Keratinocyte (primary cell): ENCODE results near the gene SLC39A8. TPM values are rescaled to one million over a fixed set of nuclear protein-coding genes. Genes with fewer than 3 reads are reported as not detected.

ENCODE experiments used
- DNase-seq: peaks from one replicate; pipeline ENCODE4 v3.0.0-alpha.2; 2011; ENCODE audit warnings: low read depth, missing footprints, low spot score
- FAIRE-seq: peaks from 2 replicates; lab custom pipeline; 2011; peaks lifted over from hg19 to GRCh38; lab: Jason Lieb, UNC
- H2AFZ ChIP-seq: 2 replicates; pipeline ENCODE4 v1.6.0; 2012; ENCODE audit warnings: low read length, control low read depth, inconsistent platforms; ENCODE audit not compliant: control insufficient read depth
- H3K27ac ChIP-seq: 2 replicates; pipeline ENCODE4 v1.5.1; 2011; ENCODE audit warnings: low read length; ENCODE audit not compliant: control insufficient read depth, insufficient read depth
- H3K27me3 ChIP-seq: 3 replicates; pipeline ENCODE4 v1.6.0; 2011; ENCODE audit warnings: low read length; ENCODE audit not compliant: control insufficient read depth, insufficient read depth; ENCODE audit errors: extremely low read depth
- H3K36me3 ChIP-seq, 2 experiments: 2 replicates in 1 of 2; 3 replicates in 1 of 2; pipeline ENCODE4 v1.5.1; 2011; ENCODE audit warnings: low read length in 2 of 2, mild to moderate bottlenecking in 1 of 2; ENCODE audit not compliant: control insufficient read depth in 2 of 2, insufficient read depth in 2 of 2; ENCODE audit errors: extremely low read depth in 1 of 2
- H3K4me1 ChIP-seq: 3 replicates; pipeline ENCODE4 v1.5.1; 2011; ENCODE audit warnings: low read length; ENCODE audit not compliant: control insufficient read depth, insufficient read depth; ENCODE audit errors: extremely low read depth
- H3K4me2 ChIP-seq: 3 replicates; pipeline ENCODE4 v1.6.0; 2011; ENCODE audit warnings: low read depth, low read length; ENCODE audit not compliant: control insufficient read depth, insufficient read depth; ENCODE audit errors: extremely low read depth
- H3K4me3 ChIP-seq, 3 experiments: fragments of 200-600 bp in 1 of 3; sonication (generic) in 1 of 3; 2 replicates in 2 of 3; 3 replicates in 1 of 3; pipeline ENCODE4 v1.5.1; 2011 to 2016; ENCODE audit warnings: low read length in 3 of 3, mild to moderate bottlenecking in 3 of 3, control low read depth in 2 of 3, inconsistent platforms in 1 of 3, low read depth in 1 of 3, mixed read lengths in 1 of 3, mixed run types in 1 of 3, moderate library complexity in 1 of 3; ENCODE audit not compliant: control insufficient read depth in 2 of 3, insufficient read depth in 2 of 3; ENCODE audit errors: extremely low read depth in 1 of 3
- H3K79me2 ChIP-seq: 2 replicates; pipeline ENCODE4 v1.6.0; 2012; ENCODE audit warnings: low read length; ENCODE audit not compliant: control insufficient read depth, insufficient read depth
- H3K9ac ChIP-seq: 3 replicates; pipeline ENCODE4 v1.6.0; 2011; ENCODE audit warnings: low read length; ENCODE audit not compliant: control insufficient read depth, insufficient read depth; ENCODE audit errors: extremely low read depth
- H3K9me1 ChIP-seq: 3 replicates; pipeline ENCODE4 v1.6.0; 2011; ENCODE audit warnings: low read length; ENCODE audit not compliant: control insufficient read depth, insufficient read depth; ENCODE audit errors: extremely low read depth
- H3K9me3 ChIP-seq: 2 replicates; pipeline ENCODE4 v1.5.1; 2012; ENCODE audit warnings: low read depth, low read length; ENCODE audit not compliant: control insufficient read depth
- H4K20me1 ChIP-seq: 3 replicates; pipeline ENCODE4 v1.6.0; 2011; ENCODE audit warnings: low read length; ENCODE audit not compliant: control insufficient read depth, insufficient read depth; ENCODE audit errors: extremely low read depth
- CTCF ChIP-seq, 3 experiments: IDR thresholded peaks in 1 of 3; conservative IDR thresholded peaks in 1 of 3; optimal IDR thresholded peaks in 1 of 3; 2 replicates in 2 of 3; 3 replicates in 1 of 3; pipeline versions ENCODE3 to v1.5.1; 2011; ENCODE audit warnings: low read length in 3 of 3, mild to moderate bottlenecking in 3 of 3, moderate library complexity in 2 of 3, control low read depth in 1 of 3, inconsistent platforms in 1 of 3; ENCODE audit not compliant: insufficient read depth in 2 of 3; ENCODE audit errors: extremely low read depth in 1 of 3
- EZH2 ChIP-seq: IDR thresholded peaks from one replicate; pipeline ENCODE4 v1.6.1; 2012; ENCODE audit warnings: inconsistent platforms, mild to moderate bottlenecking, low read length, moderate library complexity
- dilution Hi-C: fragments of 300-500 bp; cut with MboI; formaldehyde crosslinking; loops from one replicate; pipeline ENCODE4 v1.7.0; 2020; ENCODE audit warnings: low sequenced_read_pairs; ENCODE audit not compliant: extremely low pct_ligation_motif_present
- polyA plus RNA-seq, 5 experiments: library from polyadenylated mRNA; depleted of rRNA in 3 of 5; stranded (reverse) in 3 of 5; stranded (forward) in 1 of 5; unstranded in 1 of 5; fragments of >200 nt; gene quantifications; 1 replicate in 1 of 5; 2 replicates in 3 of 5; 3 replicates in 1 of 5; pipeline versions ENCODE4 v1.2.1 to v1.2.3, GENCODE V29; 2011 to 2012; ENCODE audit warnings: missing spikeins in 2 of 5, low read depth in 1 of 5, low replicate concordance in 1 of 5

The SLC39A8 gene
- polyA plus RNA-seq, 1 donor (not counting 4 experiments of a cell fraction or from before 2014, with no cell fraction given), result 7.5 TPM

GRCh38 chr4:102259081-102259480 lies 86.2 kb downstream of the SLC39A8 start:
- dilution Hi-C loops, result no loop called here
- Histone ChIP-seq H3K4me3 (no peak overlapping the region), H4K20me1 (no peaks in the 10 kb centered on the region), H3K79me2 (no peaks in the 10 kb centered on the region), H3K9ac (no peak overlapping the region), H3K9me3 (no peaks in the 10 kb centered on the region), H2AFZ (no peak overlapping the region), H3K27ac (no peak overlapping the region), H3K4me2 (no peak overlapping the region), H3K4me1 (no peaks in the 10 kb centered on the region), H3K27me3 (no peaks in the 10 kb centered on the region), H3K36me3 (no peaks in the 10 kb centered on the region), H3K9me1 (no peaks in the 10 kb centered on the region)
- TF ChIP-seq CTCF (optimal IDR thresholded peaks at IDR 0.05 in 1 of 3, IDR thresholded peaks at IDR 0.05 in 1 of 3, conservative IDR thresholded peaks at IDR 0.05 in 1 of 3; ENCODE audit: extremely low read depth in 1 of 3, insufficient read depth in 2 of 3, low read length in 3 of 3) (no peak), EZH2 (no peak)
- FAIRE-seq (no peak), DNase-seq (no peak)

GRCh38 chr4:102256321-102256720 lies 89.0 kb downstream of the SLC39A8 start:
- no peak for FAIRE-seq
- TF ChIP-seq CTCF (optimal IDR thresholded peaks at IDR 0.05 in 1 of 3, IDR thresholded peaks at IDR 0.05 in 1 of 3, conservative IDR thresholded peaks at IDR 0.05 in 1 of 3; ENCODE audit: extremely low read depth in 1 of 3, insufficient read depth in 2 of 3, low read length in 3 of 3), result no peak
- no peak for TF ChIP-seq EZH2

More at GRCh38 chr4:102256321-102256720, 89.0 kb downstream of the SLC39A8 start:
- Histone ChIP-seq H3K9ac (no peak overlapping the region), H3K27ac (no peak overlapping the region), H3K4me1 (no peaks in the 10 kb centered on the region), H3K4me2 (no peak overlapping the region), H3K9me3 (no peaks in the 10 kb centered on the region), H3K36me3 (no peaks in the 10 kb centered on the region), H3K4me3 (no peak overlapping the region), H3K9me1 (no peaks in the 10 kb centered on the region), H3K27me3 (no peaks in the 10 kb centered on the region), H4K20me1 (no peaks in the 10 kb centered on the region), H3K79me2 (no peaks in the 10 kb centered on the region), H2AFZ (no peak overlapping the region)
- DNase-seq, result no peak
- dilution Hi-C loops, result no loop called here
